ENCODE data around the gene EBF3. TPM values are rescaled to one million over a fixed set of nuclear protein-coding genes. Genes with fewer than 3 reads are reported as not detected.

EBF3 gene
- total RNA-seq, 1 experiment from 2014 or later = 0.22 TPM

GRCh38 chr10:129916506-129916995 is 47.5 kb downstream of the EBF3 start:
- Histone ChIP-seq H3K27ac (ENCODE audit: insufficient read length, low read depth, low read length) (no peak overlapping the region), H3K23me2 (ENCODE audit: insufficient read length, low read depth, low read length, poor library complexity, severe bottlenecking) (no peaks in the 10 kb centered on the region), H2AK5ac (ENCODE audit: insufficient read length, low read length) (no peak overlapping the region), H3K4ac (ENCODE audit: low read depth, low read length) (no peak overlapping the region), H3K79me1 (ENCODE audit: insufficient read depth, low read depth, low read length, poor library complexity, severe bottlenecking) (no peaks in the 10 kb centered on the region), H4K20me1 (ENCODE audit: control insufficient read depth, insufficient read depth, insufficient read length) (peaks cover 5% of the 10 kb centered on the region), H3K4me1 (ENCODE audit: insufficient read depth, low read length) (no peaks in the 10 kb centered on the region), H3K18ac (ENCODE audit: insufficient read length, low read depth, low read length) (no peak overlapping the region), H2BK12ac (ENCODE audit: insufficient read length, low read depth, low read length) (no peak overlapping the region), H2BK20ac (ENCODE audit: low read depth, low read length, poor library complexity, severe bottlenecking) (no peak overlapping the region), H2AFZ (ENCODE audit: low read length) (no peak overlapping the region), H2BK120ac (ENCODE audit: low read depth, low read length, poor library complexity, severe bottlenecking) (no peak overlapping the region), H3K9ac (ENCODE audit: extremely low read depth, insufficient read length, low read length) (no peak overlapping the region), H3K27me3 (ENCODE audit: insufficient read depth, low read length) (no peaks in the 10 kb centered on the region), H2BK5ac (ENCODE audit: insufficient read length, low read length) (no peak overlapping the region), H3K14ac (ENCODE audit: insufficient read depth, low read length) (no peak overlapping the region; the same call in 1 of the 2 replicates), H4K91ac (ENCODE audit: insufficient read length, low read depth, low read length) (no peak overlapping the region), H3K9me3 (ENCODE audit: control insufficient read depth, low read depth, low read length) (no peaks in the 10 kb centered on the region), H2BK15ac (ENCODE audit: low read depth, low read length) (no peak overlapping the region), H3K4me2 (ENCODE audit: insufficient read depth, insufficient read length, low read length) (no peak overlapping the region), H3K56ac (ENCODE audit: insufficient read length, low read depth, low read length) (no peak overlapping the region), H3T11ph (ENCODE audit: low read length) (no peak overlapping the region), H3K79me2 (ENCODE audit: insufficient read depth, low read length) (no peaks in the 10 kb centered on the region), H4K5ac (ENCODE audit: insufficient read length, low read depth, low read length) (no peak overlapping the region), H4K8ac (replicated peaks; ENCODE audit: insufficient read length, low read depth, low read length) (no peak overlapping the region), H3K23ac (ENCODE audit: insufficient read length, low read depth, low read length) (no peak overlapping the region)
- TF ChIP-seq, protein P1, sequence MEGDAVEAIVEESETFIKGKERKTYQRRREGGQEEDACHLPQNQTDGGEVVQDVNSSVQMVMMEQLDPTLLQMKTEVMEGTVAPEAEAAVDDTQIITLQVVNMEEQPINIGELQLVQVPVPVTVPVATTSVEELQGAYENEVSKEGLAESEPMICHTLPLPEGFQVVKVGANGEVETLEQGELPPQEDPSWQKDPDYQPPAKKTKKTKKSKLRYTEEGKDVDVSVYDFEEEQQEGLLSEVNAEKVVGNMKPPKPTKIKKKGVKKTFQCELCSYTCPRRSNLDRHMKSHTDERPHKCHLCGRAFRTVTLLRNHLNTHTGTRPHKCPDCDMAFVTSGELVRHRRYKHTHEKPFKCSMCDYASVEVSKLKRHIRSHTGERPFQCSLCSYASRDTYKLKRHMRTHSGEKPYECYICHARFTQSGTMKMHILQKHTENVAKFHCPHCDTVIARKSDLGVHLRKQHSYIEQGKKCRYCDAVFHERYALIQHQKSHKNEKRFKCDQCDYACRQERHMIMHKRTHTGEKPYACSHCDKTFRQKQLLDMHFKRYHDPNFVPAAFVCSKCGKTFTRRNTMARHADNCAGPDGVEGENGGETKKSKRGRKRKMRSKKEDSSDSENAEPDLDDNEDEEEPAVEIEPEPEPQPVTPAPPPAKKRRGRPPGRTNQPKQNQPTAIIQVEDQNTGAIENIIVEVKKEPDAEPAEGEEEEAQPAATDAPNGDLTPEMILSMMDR (conservative IDR thresholded peaks at IDR 0.05) = no peak
- H3K9me3 Mint-ChIP-seq = no peaks in the 10 kb centered on the region; a peak in 1 of 5 replicates
- WGBS (ENCODE audit: extremely low coverage, insufficient read length, low lambda C conversion rate) = no CpG with 5 or more reads among the region's 7 CpGs
- no peak overlapping the region for H3K4me3 Mint-ChIP-seq
- H3K36me3 Mint-ChIP-seq (ENCODE audit: insufficient read depth in 1 of 3, low read depth in 3 of 3) = no peaks in the 10 kb centered on the region
- H3K27me3 Mint-ChIP-seq (ENCODE audit: low read depth) = no peaks in the 10 kb centered on the region
- H3K27ac Mint-ChIP-seq = no peak overlapping the region
- DNase-seq = no peak
- peaks cover 9 to 12% of the 10 kb centered on the region in 2 experiments for H3K4me1 Mint-ChIP-seq
